ENCODE results near the gene MIA2. TPM values are rescaled to one million over a fixed set of nuclear protein-coding genes. Genes with fewer than 3 reads are reported as not detected.

MIA2 gene
- total RNA-seq, 2 donors from 2014 or later, result 43.6 to 46.8 TPM

GRCh38 chr14:39423793-39424192 is 190.1 kb downstream of the MIA2 start:
- peaks cover 19% of the 10 kb centered on the region for H3K4me1 ChIP-seq
- no peaks in the 10 kb centered on the region for H3K36me3 ChIP-seq (replicated peaks in 1 of 2; ENCODE audit: insufficient read depth in 1 of 2, low read depth in 2 of 2)
- H3K27ac ChIP-seq, result no peak overlapping the region
- H3K9me3 ChIP-seq, result no peaks in the 10 kb centered on the region
- DNase-seq, result no peak
- WGBS, 2 donors, result 43 to 56% methylated on average over 3 of the region's 3 CpGs
- intact Hi-C loops (cut with DNase I), result no loop called here
- ATAC-seq, result no peak
- no peaks in the 10 kb centered on the region for H3K27me3 ChIP-seq
- H3K4me3 ChIP-seq, result no peak overlapping the region
- TF ChIP-seq CTCF (IDR thresholded peaks at IDR 0.05) (no peak), POLR2A (IDR thresholded peaks at IDR 0.05) (no peak)

- Histone ChIP-seq H3K27ac (no peak overlapping the region), H3K4me1 (peaks cover 34% of the 10 kb centered on the region), H3K4me3 (no peak overlapping the region), H3K27me3 (no peaks in the 10 kb centered on the region), H3K9me3 (no peaks in the 10 kb centered on the region), H3K36me3 (replicated peaks in 1 of 2; ENCODE audit: insufficient read depth in 1 of 2, low read depth in 2 of 2) (no peaks in the 10 kb centered on the region)
- no peak for TF ChIP-seq POLR2A (IDR thresholded peaks at IDR 0.05)
- DNase-seq, result no peak
- ATAC-seq, result no peak
- intact Hi-C loops (cut with DNase I), result no loop called here
- WGBS, 2 donors, result 60 to 78% methylated on average over 3 of the region's 3 CpGs
These were observed 192.2 kb downstream of the MIA2 start for GRCh38 chr14:39425947-39426346.

- H3K27ac ChIP-seq, result no peak overlapping the region
- no peak for ATAC-seq
- H3K4me1 ChIP-seq, result peaks cover 34% of the 10 kb centered on the region
These were observed 192.9 kb downstream of the MIA2 start for GRCh38 chr14:39426605-39427004.

GRCh38 chr14:39428118-39428517 is 194.4 kb downstream of the MIA2 start:
- no peak overlapping the region for H3K4me3 ChIP-seq
- H3K36me3 ChIP-seq (replicated peaks in 1 of 2; ENCODE audit: insufficient read depth in 1 of 2, low read depth in 2 of 2), result no peaks in the 10 kb centered on the region
- H3K9me3 ChIP-seq, result no peaks in the 10 kb centered on the region
- H3K27me3 ChIP-seq, result no peaks in the 10 kb centered on the region
- ATAC-seq (no peak), DNase-seq (no peak)
- H3K27ac ChIP-seq, result no peak overlapping the region
- 93 to 94% methylated on average over 8 of the region's 8 CpGs for WGBS, 2 donors
- peaks cover 34% of the 10 kb centered on the region for H3K4me1 ChIP-seq
- intact Hi-C loops (cut with DNase I), result no loop called here
- TF ChIP-seq CTCF (IDR thresholded peaks at IDR 0.05) (no peak), POLR2A (IDR thresholded peaks at IDR 0.05) (no peak)

More at GRCh38 chr14:39426605-39427004, 192.9 kb downstream of the MIA2 start:
- TF ChIP-seq POLR2A (IDR thresholded peaks at IDR 0.05), result no peak
- TF ChIP-seq CTCF (IDR thresholded peaks at IDR 0.05), result peak in 3 of 7 experiments; percentile 18 to 26 (median 26)
- Histone ChIP-seq H3K9me3 (no peaks in the 10 kb centered on the region), H3K4me3 (no peak overlapping the region), H3K27me3 (no peaks in the 10 kb centered on the region), H3K36me3 (replicated peaks in 1 of 2; ENCODE audit: insufficient read depth in 1 of 2, low read depth in 2 of 2) (no peaks in the 10 kb centered on the region)
- intact Hi-C loops (cut with DNase I), result no loop called here
- no peak for DNase-seq
- 38 to 49% methylated on average over 7 of the region's 7 CpGs for WGBS, 2 donors

- Histone ChIP-seq H3K4me3 (peak overlapping the region; percentile 88 to 92), H3K27me3 (no peaks in the 10 kb centered on the region), H3K4me1 (peaks cover 19% of the 10 kb centered on the region), H3K9me3 (no peaks in the 10 kb centered on the region), H3K27ac (peak overlapping the region in 3 of 4 donors; percentile 99 to 100 (median 99)), H3K36me3 (replicated peaks in 1 of 2; ENCODE audit: insufficient read depth in 1 of 2, low read depth in 2 of 2) (no peaks in the 10 kb centered on the region)
- WGBS, 2 donors, result 4 to 8% methylated on average over 18 to 19 of the region's 19 CpGs
- ATAC-seq (no peak), DNase-seq (no peak)
- TF ChIP-seq POLR2A (IDR thresholded peaks at IDR 0.05) (no peak), CTCF (IDR thresholded peaks at IDR 0.05) (no peak)
- intact Hi-C loops (cut with DNase I), result no loop called here
These were observed 197.2 kb downstream of the MIA2 start for GRCh38 chr14:39430762-39431415.

Data from body of pancreas (tissue), 4 donors.